Fibroblast of villous mesenchyme (primary cell): ENCODE results near the gene SLC9A4. TPM values are rescaled to one million over a fixed set of nuclear protein-coding genes. Genes with fewer than 3 reads are reported as not detected.

Experiments
- DNase-seq: peaks from one replicate; pipeline ENCODE4 v3.0.0-alpha.2; 2010; ENCODE audit warnings: low read depth
- H3K4me3 ChIP-seq: 2 replicates; pipeline ENCODE4 v1.5.1; 2011; ENCODE audit warnings: low read depth, mild to moderate bottlenecking, low read length
- CTCF ChIP-seq: IDR thresholded peaks from 2 replicates; pipeline ENCODE4 v1.5.1; 2012; ENCODE audit warnings: low read depth, mild to moderate bottlenecking, low read length; ENCODE audit not compliant: insufficient read depth
- total RNA-seq: library from RNA; depleted of rRNA; stranded (reverse); fragments of >200 nt; gene quantifications from 2 replicates; pipeline ENCODE4 v1.2.3, GENCODE V29; 2012

SLC9A4 gene
- total RNA-seq, 1 donor = not detected

- no peak for DNase-seq
- no peak for TF ChIP-seq CTCF
- H3K4me3 ChIP-seq = no peak overlapping the region
Measured at GRCh38 chr2:102506743-102507142, 33.7 kb downstream of the SLC9A4 start.

GRCh38 chr2:102508863-102509262 lies 35.8 kb downstream of the SLC9A4 start:
- no peak for TF ChIP-seq CTCF
- H3K4me3 ChIP-seq = no peak overlapping the region

GRCh38 chr2:102509749-102510148 lies 36.7 kb downstream of the SLC9A4 start:
- TF ChIP-seq CTCF = no peak
- no peak overlapping the region for H3K4me3 ChIP-seq
- no peak for DNase-seq

More at GRCh38 chr2:102508863-102509262, 35.8 kb downstream of the SLC9A4 start:
- no peak for DNase-seq

GRCh38 chr2:102510791-102511575 lies 38.0 kb downstream of the SLC9A4 start:
- TF ChIP-seq CTCF = no peak
- no peak overlapping the region for H3K4me3 ChIP-seq
- DNase-seq = no peak

- no peak for DNase-seq
- no peak overlapping the region for H3K4me3 ChIP-seq
Measured at GRCh38 chr2:102512161-102512560, 39.1 kb downstream of the SLC9A4 start.

GRCh38 chr2:102513355-102513939 lies 40.4 kb downstream of the SLC9A4 start:
- H3K4me3 ChIP-seq = no peak overlapping the region
- no peak for TF ChIP-seq CTCF

More at GRCh38 chr2:102512161-102512560, 39.1 kb downstream of the SLC9A4 start:
- TF ChIP-seq CTCF = no peak

More at GRCh38 chr2:102513355-102513939, 40.4 kb downstream of the SLC9A4 start:
- DNase-seq = no peak
